Esophagus squamous epithelium (tissue), 4 donors: Measurements from ENCODE around the gene CD163L1.

ENCODE experiments used
- CTCF ChIP-seq, 6 experiments: fragments of 450-650 bp in 4 of 6; fragments of 200-600 bp in 2 of 6; sonication (generic) in 2 of 6; IDR thresholded peaks; one replicate each; pipeline ENCODE4 v1.5.1; 2016 to 2019; ENCODE audit warnings: antibody characterized with exemption in 6 of 6, mild to moderate bottlenecking in 4 of 6, moderate library complexity in 4 of 6
- POLR2A ChIP-seq, 4 donors: fragments of 450-650 bp; IDR thresholded peaks; one replicate each; pipeline ENCODE4 v1.6.1; 2017; ENCODE audit warnings: antibody characterized with exemption in 4 of 4, mild to moderate bottlenecking in 4 of 4, moderate library complexity in 3 of 4

- TF ChIP-seq CTCF (IDR thresholded peaks at IDR 0.05) (no peak), POLR2A (IDR thresholded peaks at IDR 0.05) (no peak)
Observed at GRCh38 chr12:7493006-7493405, 49.1 kb upstream of the CD163L1 start.
